ENCODE measurements around the gene TOE1.
A peak's percentile ranks its signal among the peaks of the same experiment; 100 is the strongest.
"Not testable (repeated sequence)": the region's sequence is repeated elsewhere in the genome, so short reads cannot be mapped to it uniquely, and the experiment has no call there.

The TOE1 gene

GRCh38 chr1:45354838-45355237, 14.9 kb downstream of the TOE1 start:
- DNase-seq (ENCODE audit: low read depth, low spot score) = no peak

- no peak for DNase-seq (ENCODE audit: low read depth, low spot score)
These were observed 15.7 kb downstream of the TOE1 start for GRCh38 chr1:45355683-45356082.

DNA sequence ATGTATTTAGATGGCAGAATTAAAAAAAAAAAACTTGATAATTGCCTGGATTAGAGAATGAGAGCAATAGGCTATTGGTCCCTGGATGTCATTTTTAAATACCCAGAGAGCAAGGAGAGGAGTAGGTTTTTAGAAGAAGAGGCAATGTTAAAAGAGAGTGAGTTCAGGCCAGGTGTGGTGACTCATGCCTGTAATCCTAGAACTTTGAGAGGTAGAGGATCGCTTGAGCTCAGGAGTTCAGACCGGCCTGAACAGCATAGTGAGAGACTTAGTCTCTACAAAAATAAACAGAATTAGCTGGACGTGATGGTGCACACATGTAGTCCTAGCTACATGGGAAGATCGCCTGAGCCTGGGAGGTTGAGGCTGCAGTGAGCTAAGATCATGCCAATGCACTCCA, 16.2 kb downstream of the TOE1 start:
- DNase-seq (ENCODE audit: low read depth, low spot score) = no peak

DNA sequence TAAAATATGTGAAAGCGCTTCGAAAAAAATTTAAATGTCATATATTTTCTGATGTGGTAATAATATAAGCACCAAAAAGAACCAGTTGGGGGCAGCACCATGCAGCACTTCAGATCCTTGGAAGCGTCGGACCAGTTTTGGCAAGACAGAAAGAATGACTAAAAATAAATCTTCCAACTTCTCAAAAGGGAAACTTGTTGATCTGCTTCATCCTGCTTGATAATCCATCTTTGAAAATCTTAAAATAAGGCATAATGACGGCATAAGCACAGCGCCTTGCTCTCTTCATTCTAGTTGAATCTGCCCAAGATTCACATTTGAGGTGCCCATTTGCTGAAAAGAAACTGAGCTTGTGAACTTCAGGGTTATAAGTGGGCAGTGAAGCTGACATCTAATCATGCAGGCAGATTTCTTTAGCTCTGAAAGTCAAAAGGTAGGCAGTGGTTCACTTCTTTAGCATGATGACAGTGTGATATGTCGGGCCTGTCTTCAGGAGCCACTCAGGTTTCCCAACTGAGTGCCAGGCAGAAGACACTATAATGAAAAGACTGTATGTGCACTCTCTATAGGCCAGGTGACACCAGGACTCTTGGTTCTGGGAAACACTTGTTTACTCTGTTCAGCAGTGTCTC, 20.0 kb downstream of the TOE1 start:
- DNase-seq (ENCODE audit: low read depth, low spot score) = peak; percentile 31

GRCh38 chr1:45360981-45361380, 21.0 kb downstream of the TOE1 start:
- peak; percentile 75 for DNase-seq (ENCODE audit: low read depth, low spot score)

GRCh38 chr1:45364294-45364693, 24.3 kb downstream of the TOE1 start:
- no peak for DNase-seq (ENCODE audit: low read depth, low spot score)

DNA sequence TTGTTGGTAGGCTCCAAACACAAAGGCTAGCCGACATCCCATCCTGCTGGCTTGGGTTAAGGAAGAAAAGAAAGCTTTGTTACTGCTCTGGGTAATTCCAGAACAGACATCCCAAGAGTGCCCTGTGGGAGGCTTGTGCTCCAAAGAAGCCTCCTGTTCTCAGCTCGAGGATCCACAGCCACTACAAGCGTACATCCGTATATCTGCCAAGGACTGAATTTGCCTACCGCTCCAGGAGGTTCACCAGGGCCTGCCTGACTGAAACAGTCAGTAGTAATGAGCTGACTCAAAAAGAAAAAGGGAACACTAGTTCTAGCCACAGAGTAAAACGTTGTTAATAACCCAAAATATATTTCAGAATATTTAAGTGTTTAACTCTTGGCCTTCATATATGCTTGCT, 25.1 kb downstream of the TOE1 start:
- peak; percentile 37 for DNase-seq (ENCODE audit: low read depth, low spot score)

GRCh38 chr1:45370575-45370974, 30.6 kb downstream of the TOE1 start:
- no peak for DNase-seq (ENCODE audit: low read depth, low spot score)

- DNase-seq (ENCODE audit: low read depth, low spot score) = no peak
These were observed 33.6 kb downstream of the TOE1 start for GRCh38 chr1:45373573-45373972.

GRCh38 chr1:45375104-45376090, 35.4 kb downstream of the TOE1 start:
- no peak for DNase-seq (ENCODE audit: low read depth, low spot score)

GRCh38 chr1:45378184-45378583, 38.2 kb downstream of the TOE1 start:
- no peak for DNase-seq (ENCODE audit: low read depth, low spot score)

DNA sequence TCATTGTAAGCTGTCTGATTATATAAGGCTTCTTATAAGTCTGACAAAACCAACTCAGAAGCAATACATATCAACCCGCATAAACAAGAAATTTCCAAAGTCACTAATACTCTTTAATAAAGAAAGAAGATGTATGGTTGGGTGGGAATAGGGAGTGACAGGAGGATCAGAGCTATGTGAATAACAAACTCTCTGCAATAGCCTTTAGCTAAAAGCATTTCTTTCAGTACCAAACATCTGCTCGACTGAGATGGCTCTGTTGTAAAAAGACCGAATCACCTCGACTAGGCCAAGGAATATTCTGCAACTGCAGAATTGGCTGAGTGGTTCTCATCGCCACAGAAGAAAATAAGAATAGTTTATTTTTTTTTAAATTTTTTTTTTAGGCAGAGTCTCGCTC, 39.6 kb downstream of the TOE1 start:
- no peak for DNase-seq (ENCODE audit: low read depth, low spot score)

GRCh38 chr1:45380125-45380524, 40.2 kb downstream of the TOE1 start:
- no peak for DNase-seq (ENCODE audit: low read depth, low spot score)

GRCh38 chr1:45380730-45381129, 40.8 kb downstream of the TOE1 start:
- no peak for DNase-seq (ENCODE audit: low read depth, low spot score)

DNA sequence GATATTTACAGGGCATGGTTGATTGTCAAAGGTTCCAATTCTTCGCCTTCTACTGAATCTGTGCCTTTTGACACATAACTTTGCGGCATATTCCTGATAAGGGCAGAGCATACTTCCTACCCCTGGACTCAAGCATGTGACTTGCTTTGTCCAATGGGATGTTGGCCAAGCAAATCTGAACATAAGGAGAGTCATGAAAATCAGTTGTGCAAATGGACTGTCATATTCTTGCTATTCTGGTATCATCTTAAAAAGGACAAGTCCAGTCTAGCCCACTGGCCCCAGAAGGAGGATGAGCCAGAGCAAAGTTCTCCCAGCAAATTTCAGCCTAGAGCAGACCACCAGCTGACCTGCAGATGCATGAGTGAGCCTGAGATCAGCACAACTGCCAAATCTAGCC, 41.3 kb downstream of the TOE1 start:
- no peak for DNase-seq (ENCODE audit: low read depth, low spot score)

GRCh38 chr1:45383191-45383590, 43.2 kb downstream of the TOE1 start:
- DNase-seq (ENCODE audit: low read depth, low spot score) = no peak

GRCh38 chr1:45384213-45384612, 44.2 kb downstream of the TOE1 start:
- not testable (repeated sequence) for DNase-seq (ENCODE audit: low read depth, low spot score)

GRCh38 chr1:45385302-45385701, 45.3 kb downstream of the TOE1 start:
- no peak for DNase-seq (ENCODE audit: low read depth, low spot score)

DNA sequence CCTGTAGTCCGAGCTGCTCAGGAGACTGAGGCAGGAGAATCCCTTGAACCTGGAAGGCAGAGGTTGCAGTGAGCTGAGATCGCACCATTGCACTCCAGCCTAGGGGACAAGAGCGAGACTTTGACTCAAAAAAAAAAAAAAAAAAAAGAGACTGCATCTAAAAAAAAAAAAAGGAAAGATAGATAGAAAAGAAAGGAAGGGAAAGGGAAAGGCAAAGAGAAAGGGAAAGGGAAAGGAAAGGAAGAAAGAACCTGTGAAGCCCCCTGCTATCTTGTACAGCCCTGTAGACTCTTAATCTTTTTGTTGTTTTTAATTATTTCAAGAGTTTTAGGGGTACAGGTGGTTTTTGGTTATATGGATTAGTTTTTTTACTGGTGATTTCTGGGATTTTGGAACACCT, 46.2 kb downstream of the TOE1 start:
- no peak for DNase-seq (ENCODE audit: low read depth, low spot score)

Measured in ELF-1 (cell line).